CD4-positive, alpha-beta T cell treated with Interferon alpha-2 for 1 hour (primary cell): Measurements from ENCODE around the gene FAM241B.

Experiments used
- DNase-seq, 2 donors: peaks; one replicate each; pipeline ENCODE4 v3.0.0-alpha.2; 2020 to 2022

The FAM241B gene

GRCh38 chr10:69668721-69669120 lies 38.7 kb downstream of the FAM241B start:
- no peak for DNase-seq

GRCh38 chr10:69669409-69669808 lies 39.4 kb downstream of the FAM241B start:
- no peak for DNase-seq

GRCh38 chr10:69673521-69673920 lies 43.5 kb downstream of the FAM241B start:
- no peak for DNase-seq

- DNase-seq: no peak
Observed at GRCh38 chr10:69674786-69675185, 44.7 kb downstream of the FAM241B start.

- DNase-seq: no peak
Observed at GRCh38 chr10:69676301-69676700, 46.3 kb downstream of the FAM241B start.

GRCh38 chr10:69677985-69678654 lies 48.1 kb downstream of the FAM241B start:
- no peak for DNase-seq

DNA sequence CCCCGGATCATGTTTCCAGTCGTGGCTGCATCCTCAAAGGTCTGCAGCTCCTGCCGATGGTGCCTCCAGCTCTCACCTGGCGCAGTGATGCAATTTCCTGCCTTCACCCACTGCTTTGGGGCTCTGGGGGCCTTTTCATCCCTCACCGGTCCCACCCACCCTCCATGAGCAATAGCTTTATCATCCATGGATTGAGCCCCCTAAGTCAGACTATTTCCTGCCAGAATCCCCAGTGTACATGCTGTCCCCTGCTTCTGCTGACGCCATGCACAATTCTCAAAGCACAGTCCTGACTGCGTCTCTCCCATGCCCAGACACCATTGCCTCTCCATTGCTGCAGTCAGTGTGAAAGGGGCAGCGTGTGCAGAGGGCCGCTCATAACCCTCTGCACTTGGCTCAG lies 49.7 kb downstream of the FAM241B start:
- no peak for DNase-seq

DNA sequence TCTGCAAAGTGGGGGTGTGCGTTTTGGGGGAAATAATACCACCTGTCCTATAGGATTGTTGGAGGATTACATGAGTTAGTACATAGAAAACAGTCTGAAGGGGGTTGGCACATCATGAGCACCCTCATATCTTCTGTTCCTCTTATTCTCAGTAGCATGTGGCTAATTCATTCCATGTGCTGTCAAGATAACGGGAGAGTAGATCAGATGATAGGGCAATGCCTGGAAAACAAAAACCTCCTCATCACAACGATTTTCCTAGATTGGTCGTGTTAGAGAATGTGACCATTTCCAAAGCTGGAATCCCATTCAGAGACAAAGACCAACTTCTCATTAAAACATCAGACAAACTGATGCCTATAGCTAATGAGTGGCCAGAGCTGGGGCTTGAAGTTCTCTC lies 50.6 kb downstream of the FAM241B start:
- DNase-seq: no peak

GRCh38 chr10:69681436-69681835 lies 51.4 kb downstream of the FAM241B start:
- no peak for DNase-seq

- DNase-seq: no peak
Observed at GRCh38 chr10:69682955-69683474, 53.0 kb downstream of the FAM241B start.
